Fibroblast of villous mesenchyme (primary cell): ENCODE data around the gene IFNA13. TPM values are rescaled to one million over a fixed set of nuclear protein-coding genes. Genes with fewer than 3 reads are reported as not detected.
"Not testable (repeated sequence)": the region's sequence is repeated elsewhere in the genome, so short reads cannot be mapped to it uniquely, and the experiment has no call there.

Experiments
- DNase-seq: peaks from one replicate; pipeline ENCODE4 v3.0.0-alpha.2; 2010; ENCODE audit warnings: low read depth
- H3K4me3 ChIP-seq: 2 replicates; pipeline ENCODE4 v1.5.1; 2011; ENCODE audit warnings: low read depth, mild to moderate bottlenecking, low read length
- total RNA-seq: library from RNA; depleted of rRNA; stranded (reverse); fragments of >200 nt; gene quantifications from 2 replicates; pipeline ENCODE4 v1.2.3, GENCODE V29; 2012
- TF ChIP-seq, protein P1 (sequence below): IDR thresholded peaks from 2 replicates; pipeline ENCODE4 v1.5.1; 2012; ENCODE audit warnings: low read depth, mild to moderate bottlenecking, low read length; ENCODE audit not compliant: insufficient read depth

IFNA13 gene
- total RNA-seq, 1 donor, result not detected

DNA sequence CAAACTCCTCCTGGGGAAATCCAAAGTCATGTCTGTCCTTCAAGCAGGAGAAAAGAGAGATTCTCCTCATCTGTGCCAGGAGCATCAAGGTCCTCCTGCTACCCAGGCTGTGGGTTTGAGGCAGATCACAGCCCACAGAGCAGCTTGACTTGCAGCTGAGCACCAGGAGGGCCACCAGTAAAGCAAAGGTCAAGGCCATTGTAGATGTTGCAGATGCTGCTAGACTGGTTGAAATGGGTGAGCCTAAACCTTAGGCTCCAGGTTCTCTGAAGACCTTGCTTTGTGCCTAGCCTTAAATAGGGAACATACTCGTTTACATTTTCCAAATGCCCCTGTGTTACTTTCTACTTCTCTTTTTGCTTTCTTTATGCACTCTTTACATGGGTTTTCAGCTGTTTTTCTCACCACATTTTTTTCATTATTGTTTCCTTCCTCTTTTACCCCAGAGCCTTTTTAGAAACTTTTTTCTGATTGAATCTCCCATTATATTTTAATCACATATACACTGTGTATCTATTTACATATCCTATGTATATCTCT is 17.3 kb upstream of the IFNA13 start, which contains the start of gene IFNA2:
Gene IFNA2 (minus strand): TSS at position 268 of the 540 bp plus-strand sequence. CDS start 69 bp downstream, at position 199.
- no peak within 1 kb of the TSS for H3K4me3 ChIP-seq
- TF ChIP-seq, protein P1, sequence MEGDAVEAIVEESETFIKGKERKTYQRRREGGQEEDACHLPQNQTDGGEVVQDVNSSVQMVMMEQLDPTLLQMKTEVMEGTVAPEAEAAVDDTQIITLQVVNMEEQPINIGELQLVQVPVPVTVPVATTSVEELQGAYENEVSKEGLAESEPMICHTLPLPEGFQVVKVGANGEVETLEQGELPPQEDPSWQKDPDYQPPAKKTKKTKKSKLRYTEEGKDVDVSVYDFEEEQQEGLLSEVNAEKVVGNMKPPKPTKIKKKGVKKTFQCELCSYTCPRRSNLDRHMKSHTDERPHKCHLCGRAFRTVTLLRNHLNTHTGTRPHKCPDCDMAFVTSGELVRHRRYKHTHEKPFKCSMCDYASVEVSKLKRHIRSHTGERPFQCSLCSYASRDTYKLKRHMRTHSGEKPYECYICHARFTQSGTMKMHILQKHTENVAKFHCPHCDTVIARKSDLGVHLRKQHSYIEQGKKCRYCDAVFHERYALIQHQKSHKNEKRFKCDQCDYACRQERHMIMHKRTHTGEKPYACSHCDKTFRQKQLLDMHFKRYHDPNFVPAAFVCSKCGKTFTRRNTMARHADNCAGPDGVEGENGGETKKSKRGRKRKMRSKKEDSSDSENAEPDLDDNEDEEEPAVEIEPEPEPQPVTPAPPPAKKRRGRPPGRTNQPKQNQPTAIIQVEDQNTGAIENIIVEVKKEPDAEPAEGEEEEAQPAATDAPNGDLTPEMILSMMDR, result no peak
- DNase-seq, result no peak

DNA sequence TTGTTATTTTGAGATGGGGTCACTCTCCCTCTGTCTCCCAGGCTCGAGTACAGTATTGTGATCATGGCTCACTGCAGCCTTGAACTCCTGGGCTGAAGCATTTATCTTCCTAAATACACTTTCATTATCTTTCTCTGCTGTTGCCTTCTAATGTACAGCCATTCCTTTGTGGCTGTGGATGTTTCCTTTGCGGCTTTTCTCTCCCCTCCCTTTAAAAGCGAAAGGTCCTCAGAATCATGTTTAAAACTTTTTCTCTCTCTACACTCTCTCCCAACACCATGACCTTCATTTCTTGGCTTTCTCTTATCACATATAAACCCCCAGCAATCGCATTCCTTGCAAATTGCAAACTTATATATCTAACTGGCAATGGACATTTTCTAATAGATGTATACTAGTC is 15.8 kb upstream of the IFNA13 start:
- H3K4me3 ChIP-seq, result no peak overlapping the region
- TF ChIP-seq, protein P1, result no peak
- no peak for DNase-seq

DNA sequence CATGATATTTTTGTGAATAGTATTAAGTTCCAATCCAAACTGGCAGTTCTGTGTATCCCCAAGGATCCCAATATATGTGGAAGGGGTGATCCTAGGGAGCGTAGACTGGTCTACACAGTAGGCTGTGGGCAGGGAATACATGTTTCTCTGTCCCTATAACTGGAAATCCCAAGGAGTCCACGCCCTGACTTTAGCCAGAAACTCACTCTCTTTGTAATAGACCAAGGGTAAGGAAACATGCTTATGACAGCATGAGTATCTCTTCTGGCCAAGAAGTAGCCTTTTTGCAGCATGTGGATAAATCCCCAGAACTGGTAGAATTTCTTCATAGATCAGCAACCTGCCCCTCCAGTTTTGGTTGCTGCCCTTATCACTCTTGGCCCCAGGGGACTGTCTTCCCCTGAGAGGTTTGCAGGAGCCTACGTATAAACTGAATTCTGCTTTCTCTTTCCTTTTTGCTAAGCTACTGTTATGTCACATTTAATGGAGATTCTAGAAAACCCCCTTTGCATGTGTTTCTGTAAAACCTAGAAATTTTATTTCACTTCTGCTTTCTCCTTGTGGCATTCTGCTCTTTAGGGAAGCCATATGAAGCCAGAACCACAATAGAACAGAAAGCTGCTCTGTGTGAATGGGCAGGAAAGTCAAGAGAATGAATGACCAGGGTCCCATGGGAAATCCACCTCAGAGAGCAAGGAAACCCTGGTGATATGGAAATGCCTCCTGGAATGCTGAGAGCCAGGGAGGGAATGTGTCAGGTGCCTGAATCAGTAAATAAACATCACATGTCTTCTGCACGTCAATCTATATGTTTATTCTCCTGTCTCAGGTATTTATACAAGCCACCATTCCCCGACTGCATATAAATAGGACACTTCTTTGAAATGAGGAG is 13.8 kb upstream of the IFNA13 start:
- H3K4me3 ChIP-seq, result no peak overlapping the region
- TF ChIP-seq, protein P1, result no peak
- DNase-seq, result no peak

DNA sequence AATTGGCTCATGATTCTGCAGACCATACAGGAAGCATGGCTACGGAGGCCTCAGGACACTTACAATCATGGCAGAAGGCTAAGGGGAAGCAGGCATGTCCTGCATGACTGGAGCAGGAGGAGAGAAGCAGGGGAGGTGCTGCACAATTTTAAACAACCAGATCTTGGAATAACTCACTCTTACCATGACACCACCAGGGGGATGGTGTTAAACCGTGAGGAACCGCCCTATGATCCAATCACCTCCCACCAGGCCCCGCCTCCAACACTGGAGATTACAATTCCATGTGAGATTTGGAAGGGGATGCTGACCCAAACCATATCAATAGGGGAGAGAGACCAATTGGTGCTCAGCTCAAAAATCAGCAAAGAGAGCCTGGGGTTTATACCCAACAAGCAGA is 3.6 kb upstream of the IFNA13 start:
- not testable (repeated sequence) for DNase-seq, H3K4me3 ChIP-seq

DNA sequence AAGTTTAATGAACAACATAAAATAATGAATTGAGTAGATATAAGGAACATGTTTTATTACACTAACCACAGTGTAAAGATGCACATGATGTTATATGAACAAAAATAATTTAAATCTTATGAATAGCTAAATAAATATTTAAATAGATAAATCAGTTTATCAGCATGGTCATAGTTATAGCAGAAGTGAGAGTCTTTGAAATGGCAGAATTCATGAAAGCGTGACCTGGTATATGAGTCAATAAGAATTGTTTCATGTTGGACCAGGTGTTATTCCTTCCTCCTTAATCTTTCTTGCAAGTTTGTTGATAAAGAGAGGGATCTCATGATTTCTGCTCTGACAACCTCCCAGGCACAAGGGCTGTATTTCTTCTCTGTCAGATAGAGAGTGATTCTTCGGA is 688 bp downstream of the IFNA13 start:
- H3K4me3 ChIP-seq, DNase-seq: not testable (repeated sequence)

DNA sequence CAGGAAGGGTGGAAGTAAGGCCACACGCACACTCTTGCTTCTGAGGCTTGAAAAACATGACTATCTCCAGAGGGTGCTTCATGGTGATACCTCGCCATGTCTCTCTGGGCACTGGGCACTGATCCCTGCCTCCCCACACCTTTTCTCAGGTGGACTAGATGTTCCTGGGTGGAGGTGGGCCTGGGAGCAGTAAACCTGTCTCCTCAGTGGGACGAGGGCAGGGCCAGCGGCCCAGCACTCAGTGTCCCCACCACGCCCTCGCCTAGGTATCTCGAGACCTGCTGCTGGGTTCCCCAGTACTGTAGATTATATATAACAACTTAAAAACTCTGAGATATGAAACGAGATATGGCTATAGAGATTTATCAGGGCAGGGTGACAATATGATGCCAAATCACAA is 5.6 kb downstream of the IFNA13 start:
- DNase-seq, result no peak
- no peak overlapping the region for H3K4me3 ChIP-seq
- TF ChIP-seq, protein P1, result no peak

DNA sequence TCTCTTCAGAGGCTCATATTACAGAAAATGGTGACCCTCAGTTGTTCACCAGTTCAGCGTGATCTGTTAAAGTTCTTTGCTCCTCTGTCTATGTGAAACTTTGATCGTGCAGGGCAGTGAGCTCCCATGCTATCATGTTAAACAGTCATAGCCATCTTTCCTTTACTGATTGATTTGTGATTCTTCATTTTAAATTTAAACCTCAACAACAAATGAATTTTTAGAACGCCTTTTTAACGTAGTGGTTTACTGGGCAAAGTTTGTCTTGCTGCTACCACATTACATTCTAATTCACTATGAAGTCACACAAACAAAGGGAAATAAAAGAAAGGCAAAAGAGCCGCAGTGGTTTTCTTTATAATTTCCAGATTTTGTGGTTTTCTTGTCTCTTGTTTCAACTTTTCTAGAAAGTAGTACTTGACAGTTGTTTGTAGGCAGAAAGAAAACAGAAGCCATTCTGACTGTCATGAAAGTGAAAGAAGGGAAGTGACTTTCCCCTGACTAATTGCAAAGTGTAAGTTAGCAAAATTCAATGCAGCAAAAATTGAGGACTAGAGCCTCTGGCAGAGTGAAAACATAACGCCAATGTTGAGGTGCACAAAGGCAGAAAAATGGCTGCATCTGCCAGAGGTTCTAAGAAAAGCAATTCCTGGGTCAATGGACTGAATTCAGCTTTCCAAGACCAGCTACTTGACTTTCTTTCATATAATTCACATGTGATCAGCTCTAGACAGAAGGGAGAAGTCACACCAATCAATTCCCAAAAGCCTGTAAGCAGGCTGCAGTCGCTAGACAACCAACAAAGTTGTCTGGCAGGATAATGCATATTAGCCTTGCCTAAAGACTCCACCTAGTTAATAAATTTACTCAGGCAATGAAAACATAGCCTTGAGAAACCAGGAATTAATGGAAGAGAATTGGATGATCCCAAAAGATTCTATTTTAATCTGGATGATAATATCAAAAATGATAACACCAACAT is 10.1 kb downstream of the IFNA13 start:
- TF ChIP-seq, protein P1, result no peak
- DNase-seq, result peak; percentile 4
- no peak overlapping the region for H3K4me3 ChIP-seq
